Prostate gland (tissue), 2 donors: ENCODE results near the gene PCDHGC3. TPM values are rescaled to one million over a fixed set of nuclear protein-coding genes. Genes with fewer than 3 reads are reported as not detected.

ENCODE experiments used
- DNase-seq: peaks from one replicate; pipeline ENCODE4 v3.0.0-alpha.2; 2019; ENCODE audit warnings: low spot score
- H3K27ac ChIP-seq, 2 donors: fragments of 200-600 bp; sonication (generic); 2 replicates each; pipeline ENCODE4 v1.5.1; 2017 to 2019
- H3K27me3 ChIP-seq: fragments of 200-600 bp; sonication (generic); replicated peaks from 2 replicates; pipeline ENCODE4 v1.5.1; 2019; ENCODE audit not compliant: insufficient read depth
- H3K36me3 ChIP-seq, 2 donors: fragments of 200-600 bp; sonication (generic); 1 replicate in 1 of 2; 2 replicates in 1 of 2; pipeline versions ENCODE4 v1.5.1 to v1.8.1; 2017 to 2019
- H3K4me1 ChIP-seq: fragments of 200-600 bp; sonication (generic); replicated peaks from 2 replicates; pipeline ENCODE4 v1.5.1; 2019
- H3K4me3 ChIP-seq, 2 donors: fragments of 200-600 bp; sonication (generic); 2 replicates each; pipeline ENCODE4 v1.5.1; 2017 to 2019
- H3K9me3 ChIP-seq: fragments of 200-600 bp; sonication (generic); 2 replicates; pipeline ENCODE4 v1.5.1; 2017
- CTCF ChIP-seq, 4 experiments: fragments of 200-600 bp in 2 of 4; fragments of 450-650 bp in 2 of 4; sonication (generic) in 2 of 4; IDR thresholded peaks; 1 replicate in 3 of 4; 2 replicates in 1 of 4; pipeline ENCODE4 v1.5.1; 2016 to 2019; ENCODE audit warnings: antibody characterized with exemption in 4 of 4, mild to moderate bottlenecking in 2 of 4, moderate library complexity in 2 of 4
- POLR2A ChIP-seq: fragments of 450-650 bp; IDR thresholded peaks from one replicate; pipeline ENCODE4 v1.6.1; 2016; ENCODE audit warnings: antibody characterized with exemption, mild to moderate bottlenecking
- POLR2AphosphoS5 ChIP-seq: sonication (generic); formaldehyde crosslinking; IDR thresholded peaks from one replicate; pipeline ENCODE4 v1.6.1; 2017; ENCODE audit warnings: antibody characterized with exemption
- WGBS: methylation state at CpG from one replicate; pipeline ENCODE4 v1.1.5; 2018; 5-methylcytosine and 5-hydroxymethylcytosine counted together
- intact Hi-C: fragments of 100-400 bp; cut with DNase I; formaldehyde crosslinking; loops from one replicate; pipeline ENCODE4 v1.14.2; 2022
- total RNA-seq, 2 donors: library from RNA; depleted of rRNA; stranded (reverse); fragments of >200 nt; gene quantifications; one replicate each; pipeline ENCODE4 v1.1.0, GENCODE V29; 2016

Gene PCDHGC3
- total RNA-seq, 2 donors from 2014 or later, result 27.6 to 55.3 TPM

GRCh38 chr5:141514330-141515133, 38.8 kb downstream of the PCDHGC3 start:
- intact Hi-C loops, result loop anchor here (5.0 kb wide), 1 partner anchor 37 kb away; the partner anchor contains the start of gene PCDHGC3
- peak; percentile 68 for DNase-seq
- WGBS, result 25% methylated on average over 6 of the region's 6 CpGs

GRCh38 chr5:141515141-141515540, 39.4 kb downstream of the PCDHGC3 start:
- 78% methylated on average over 3 of the region's 3 CpGs for WGBS
- H3K27ac ChIP-seq, result peak overlapping the region; percentile 84 to 87
- no peaks in the 10 kb centered on the region for H3K36me3 ChIP-seq
- no peak for TF ChIP-seq POLR2A
- no peak for TF ChIP-seq CTCF (IDR thresholded peaks at IDR 0.05)
- no peak for TF ChIP-seq POLR2AphosphoS5
- no peaks in the 10 kb centered on the region for H3K27me3 ChIP-seq
- DNase-seq, result no peak
- peaks cover 4% of the 10 kb centered on the region for H3K4me1 ChIP-seq
- H3K4me3 ChIP-seq, result no peak overlapping the region
- intact Hi-C loops, result no loop called here
- no peaks in the 10 kb centered on the region for H3K9me3 ChIP-seq

More at GRCh38 chr5:141514330-141515133, 38.8 kb downstream of the PCDHGC3 start:
- no peaks in the 10 kb centered on the region for H3K27me3 ChIP-seq
- TF ChIP-seq POLR2A, result no peak
- TF ChIP-seq CTCF (IDR thresholded peaks at IDR 0.05), result no peak
- no peak for TF ChIP-seq POLR2AphosphoS5
- no peak overlapping the region for H3K4me3 ChIP-seq
- peaks cover 4% of the 10 kb centered on the region for H3K4me1 ChIP-seq
- H3K36me3 ChIP-seq, result no peaks in the 10 kb centered on the region
- no peaks in the 10 kb centered on the region for H3K9me3 ChIP-seq
- peak overlapping the region; percentile 84 to 87 for H3K27ac ChIP-seq

- peaks cover 4% of the 10 kb centered on the region for H3K4me1 ChIP-seq
These were observed 40.3 kb downstream of the PCDHGC3 start for GRCh38 chr5:141515946-141516671.

DNA sequence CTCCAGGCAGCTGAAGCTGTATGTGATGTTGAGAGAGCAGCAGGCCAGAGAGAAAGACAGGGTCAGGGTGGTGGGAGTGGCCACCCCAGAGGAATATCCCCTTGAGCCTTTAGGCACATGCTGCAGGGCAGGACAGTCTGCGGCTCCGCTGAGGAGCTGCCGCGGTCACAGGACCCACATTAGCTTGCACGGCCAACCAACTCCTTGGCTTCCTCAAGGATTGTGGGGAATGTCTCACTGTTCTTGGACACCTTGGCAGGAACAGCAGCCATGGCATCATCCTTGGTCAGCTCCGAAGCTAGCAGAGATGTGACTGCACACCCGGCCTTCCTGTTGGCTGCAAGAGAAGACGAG, 40.9 kb downstream of the PCDHGC3 start:
- Histone ChIP-seq H3K27me3 (no peaks in the 10 kb centered on the region), H3K4me3 (no peak overlapping the region), H3K36me3 (no peaks in the 10 kb centered on the region), H3K27ac (no peak overlapping the region), H3K4me1 (peaks cover 4% of the 10 kb centered on the region), H3K9me3 (no peaks in the 10 kb centered on the region)
- no peak for TF ChIP-seq POLR2A
- TF ChIP-seq CTCF (IDR thresholded peaks at IDR 0.05), result no peak
- no peak for TF ChIP-seq POLR2AphosphoS5
- DNase-seq, result no peak
- 83% methylated on average over 8 of the region's 8 CpGs for WGBS
- intact Hi-C loops, result no loop called here

More at GRCh38 chr5:141515946-141516671, 40.3 kb downstream of the PCDHGC3 start:
- TF ChIP-seq CTCF (IDR thresholded peaks at IDR 0.05), result no peak
- no peak for TF ChIP-seq POLR2AphosphoS5
- TF ChIP-seq POLR2A, result no peak
- Histone ChIP-seq H3K27me3 (no peaks in the 10 kb centered on the region), H3K9me3 (no peaks in the 10 kb centered on the region), H3K4me3 (no peak overlapping the region), H3K27ac (peak overlapping the region in 1 of 2 donors; percentile 87), H3K36me3 (no peaks in the 10 kb centered on the region)
- intact Hi-C loops, result no loop called here
- 86% methylated on average over 4 of the region's 4 CpGs for WGBS
- DNase-seq, result no peak
